GM18907 (cell line): ENCODE data around the gene LIN28A.
"Not testable (repeated sequence)": the region's sequence is repeated elsewhere in the genome, so short reads cannot be mapped to it uniquely, and the experiment has no call there.

Experiments
- ATAC-seq: cut with Tn5 transposase; IDR thresholded peaks from one replicate; pipeline ENCODE4 v1.9.1; 2021; ENCODE audit warnings: mild to moderate bottlenecking, moderate library complexity; ENCODE audit not compliant: unreplicated experiment

The LIN28A gene, protein sequence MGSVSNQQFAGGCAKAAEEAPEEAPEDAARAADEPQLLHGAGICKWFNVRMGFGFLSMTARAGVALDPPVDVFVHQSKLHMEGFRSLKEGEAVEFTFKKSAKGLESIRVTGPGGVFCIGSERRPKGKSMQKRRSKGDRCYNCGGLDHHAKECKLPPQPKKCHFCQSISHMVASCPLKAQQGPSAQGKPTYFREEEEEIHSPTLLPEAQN

DNA sequence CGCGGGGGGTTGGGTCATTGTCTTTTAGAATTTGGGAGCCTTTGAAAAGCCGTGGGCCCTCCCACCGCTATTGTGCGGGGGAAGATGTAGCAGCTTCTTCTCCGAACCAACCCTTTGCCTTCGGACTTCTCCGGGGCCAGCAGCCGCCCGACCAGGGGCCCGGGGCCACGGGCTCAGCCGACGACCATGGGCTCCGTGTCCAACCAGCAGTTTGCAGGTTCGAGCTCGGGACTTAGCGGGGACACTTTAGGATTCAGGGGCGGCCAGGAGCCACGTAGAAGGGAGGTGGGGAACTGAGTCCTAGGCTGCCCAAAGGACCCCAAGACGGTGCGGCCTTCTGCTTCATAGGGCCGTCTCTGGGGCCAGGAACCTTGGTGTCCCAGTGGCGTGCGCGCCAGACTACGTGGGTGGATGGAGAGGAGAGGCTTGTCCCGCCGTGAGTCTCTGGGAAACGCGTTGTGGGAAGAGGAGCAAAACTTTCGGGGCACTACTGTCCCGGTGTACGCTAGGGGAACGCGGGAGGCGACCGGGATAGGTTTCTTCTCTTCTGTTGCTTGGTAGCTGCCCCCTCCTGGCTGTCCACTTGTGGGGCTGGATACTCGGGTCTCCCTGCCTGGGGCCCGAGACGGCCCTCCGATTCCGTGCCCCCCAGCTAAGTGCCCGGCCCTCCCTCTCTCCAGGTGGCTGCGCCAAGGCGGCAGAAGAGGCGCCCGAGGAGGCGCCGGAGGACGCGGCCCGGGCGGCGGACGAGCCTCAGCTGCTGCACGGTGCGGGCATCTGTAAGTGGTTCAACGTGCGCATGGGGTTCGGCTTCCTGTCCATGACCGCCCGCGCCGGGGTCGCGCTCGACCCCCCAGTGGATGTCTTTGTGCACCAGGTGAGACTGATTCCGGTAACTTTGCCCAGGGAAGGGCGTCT lies at the start of gene LIN28A:
Gene LIN28A (plus strand): TSS at position 112 of the 918 bp plus-strand sequence. CDS start 75 bp downstream, at position 187.
- no peak for ATAC-seq

DNA sequence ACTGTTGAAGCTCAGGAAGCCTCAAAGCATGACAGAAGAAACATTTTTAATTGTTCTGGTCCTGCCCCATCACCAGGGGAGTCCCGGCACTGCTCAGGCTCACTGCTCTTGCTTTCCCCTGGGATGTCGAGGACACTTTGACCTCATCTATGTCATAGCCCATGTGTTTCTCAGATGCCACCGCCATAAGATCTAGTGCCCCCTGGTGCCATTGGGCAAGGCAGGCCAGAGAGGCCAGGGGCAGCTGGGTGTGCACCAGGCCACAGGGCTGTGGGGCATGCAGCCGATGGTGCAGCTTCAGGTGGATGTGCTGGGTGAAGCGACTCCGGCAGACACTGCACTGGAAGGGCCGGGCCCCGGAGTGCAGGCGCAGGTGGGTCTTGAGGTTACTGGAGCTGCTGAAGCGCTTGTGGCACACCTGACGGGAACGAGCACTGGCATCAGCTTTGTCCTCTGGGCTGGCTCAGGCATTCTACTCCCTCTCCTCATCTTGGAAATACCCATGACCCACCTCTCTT lies 49.0 kb upstream of the LIN28A start:
- ATAC-seq: no peak

DNA sequence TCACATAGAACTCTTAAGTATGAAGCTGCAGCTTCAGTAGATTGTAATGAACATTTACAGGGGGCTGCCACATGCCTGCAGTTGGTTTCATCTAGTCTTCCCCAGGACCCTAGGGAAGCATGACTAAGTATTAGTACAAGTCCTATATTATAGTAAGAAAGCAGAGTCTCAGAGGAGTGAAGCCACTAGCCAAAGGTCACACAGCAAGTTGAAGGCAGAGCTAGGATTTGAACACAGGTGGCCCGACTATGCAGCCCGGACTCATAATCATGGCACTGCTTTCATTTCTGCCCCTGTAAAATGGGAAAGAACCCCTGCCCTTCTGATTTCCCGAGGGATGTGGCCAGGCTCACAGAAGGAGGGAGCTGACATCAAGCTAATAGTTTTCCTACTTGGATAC lies 48.3 kb upstream of the LIN28A start:
- ATAC-seq: no peak

DNA sequence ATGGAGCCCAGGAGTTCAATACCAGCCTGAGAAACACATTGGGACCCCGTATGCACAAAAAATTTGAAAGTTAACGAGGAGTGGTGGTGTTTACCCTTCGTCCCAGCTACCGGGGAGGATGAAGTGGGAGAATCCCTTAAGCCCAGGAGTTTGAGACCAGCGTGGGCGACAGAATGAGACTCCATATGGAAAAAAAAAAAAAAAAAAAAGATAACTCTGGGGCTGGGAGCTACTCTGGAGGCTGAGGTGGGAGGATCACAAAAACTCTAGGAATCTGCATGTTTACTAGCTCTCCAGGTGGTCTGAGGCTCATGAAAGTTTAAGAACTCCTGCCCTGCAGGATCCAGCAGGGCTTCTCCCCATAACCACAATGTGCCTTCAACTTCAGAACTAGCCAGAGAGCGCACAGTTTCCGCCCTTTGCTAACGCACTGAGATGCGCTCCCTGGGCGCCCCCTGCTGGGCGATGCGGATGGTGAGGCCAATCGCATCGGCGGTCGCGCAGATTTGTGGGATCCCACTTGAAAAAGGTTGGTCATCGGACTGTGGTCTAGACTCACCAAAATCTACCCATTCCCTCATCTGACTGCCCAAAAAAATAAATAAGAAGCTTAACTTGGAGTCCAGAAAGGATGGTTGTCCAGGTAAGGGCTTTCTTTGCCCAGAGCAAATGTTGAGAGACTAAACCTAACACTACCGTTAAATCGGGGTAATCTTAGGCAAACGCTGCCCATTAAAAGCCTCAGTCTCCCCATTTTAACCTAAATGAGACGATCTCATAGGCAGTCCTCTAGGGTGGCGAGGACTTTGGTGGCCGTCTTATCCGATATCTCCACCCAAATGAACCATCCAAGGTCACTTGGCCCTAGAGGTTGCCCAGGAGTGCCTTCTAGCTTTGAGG lies 46.8 kb upstream of the LIN28A start:
- no peak for ATAC-seq

DNA sequence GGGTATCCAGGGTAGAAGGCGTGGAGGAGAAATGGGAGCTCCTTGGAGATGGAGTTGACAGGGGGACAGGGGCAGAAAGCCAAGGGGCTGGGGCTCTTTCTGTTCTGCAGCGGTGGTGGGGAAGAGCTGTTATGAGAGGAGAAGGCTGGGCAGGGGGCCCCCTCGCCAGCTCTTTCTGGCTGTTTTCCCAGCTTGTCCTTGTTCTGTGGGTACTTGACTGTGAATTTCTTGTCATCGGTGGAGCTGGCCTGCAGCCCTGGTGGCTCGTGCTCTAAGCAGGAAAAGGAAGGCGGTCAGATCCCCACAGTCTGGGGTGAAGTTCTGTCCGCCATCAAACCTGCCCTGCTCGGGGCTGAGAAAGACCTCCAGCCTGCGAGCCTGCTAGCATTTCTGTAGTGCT lies 45.7 kb upstream of the LIN28A start:
- ATAC-seq: no peak

DNA sequence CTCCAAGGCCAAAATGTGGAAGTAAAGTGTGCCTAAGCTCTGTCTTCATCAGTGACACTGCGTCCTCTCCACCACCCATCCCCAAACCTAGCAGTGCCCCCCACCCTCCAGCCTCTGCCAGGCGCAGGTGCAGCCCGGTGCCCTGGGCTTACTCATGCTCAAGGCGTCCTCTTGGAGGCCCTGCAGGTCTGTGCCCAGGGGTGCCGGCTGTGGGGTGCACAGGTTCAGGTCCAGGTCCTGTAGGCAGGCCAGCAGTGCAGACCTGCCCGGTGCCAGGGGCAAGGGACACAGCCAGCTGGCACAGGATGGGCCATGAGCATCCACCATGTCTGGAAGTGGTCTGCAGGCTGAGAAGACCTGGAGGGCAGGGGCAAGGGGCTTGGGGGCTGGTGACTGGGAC lies 43.2 kb upstream of the LIN28A start:
- ATAC-seq: no peak

DNA sequence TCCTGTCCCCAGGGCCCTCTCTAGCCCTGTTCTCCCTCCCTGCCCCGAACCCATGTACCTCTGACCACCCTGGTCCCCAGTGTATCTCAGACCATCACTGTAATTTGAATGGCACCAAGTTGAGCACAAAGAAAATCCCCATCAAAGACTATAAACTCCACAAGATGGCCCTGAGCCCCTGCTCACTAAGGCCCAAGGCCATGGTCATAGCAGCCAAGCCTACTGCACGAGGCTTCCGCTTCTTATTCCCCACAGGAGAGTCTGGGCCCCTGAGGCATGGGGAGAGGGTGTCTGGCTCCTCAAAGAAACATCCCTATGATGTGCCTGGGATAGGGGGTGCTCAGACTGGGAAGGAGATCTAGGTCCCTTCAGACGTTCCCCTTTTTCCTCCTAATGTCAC lies 42.6 kb upstream of the LIN28A start:
- no peak for ATAC-seq

DNA sequence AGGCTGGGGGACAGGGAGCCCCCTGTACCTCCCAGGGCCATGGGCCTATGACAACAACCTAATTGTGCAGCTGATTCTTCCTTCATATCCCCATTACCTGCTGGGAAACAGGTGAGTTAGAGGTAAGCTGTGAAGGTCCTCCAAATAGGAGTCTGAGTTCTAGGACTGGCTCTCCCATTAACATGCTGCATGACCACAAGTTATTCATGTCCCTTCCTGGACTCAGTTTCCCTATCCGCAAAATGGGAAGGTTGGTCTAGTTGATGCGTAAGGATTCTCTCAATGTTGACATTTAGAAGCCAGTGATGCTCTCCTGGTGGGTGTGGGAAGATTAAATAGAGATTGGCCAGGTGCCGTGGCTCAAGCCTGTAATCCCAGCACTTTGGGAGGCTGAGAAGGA lies 42.1 kb upstream of the LIN28A start:
- ATAC-seq: no peak

DNA sequence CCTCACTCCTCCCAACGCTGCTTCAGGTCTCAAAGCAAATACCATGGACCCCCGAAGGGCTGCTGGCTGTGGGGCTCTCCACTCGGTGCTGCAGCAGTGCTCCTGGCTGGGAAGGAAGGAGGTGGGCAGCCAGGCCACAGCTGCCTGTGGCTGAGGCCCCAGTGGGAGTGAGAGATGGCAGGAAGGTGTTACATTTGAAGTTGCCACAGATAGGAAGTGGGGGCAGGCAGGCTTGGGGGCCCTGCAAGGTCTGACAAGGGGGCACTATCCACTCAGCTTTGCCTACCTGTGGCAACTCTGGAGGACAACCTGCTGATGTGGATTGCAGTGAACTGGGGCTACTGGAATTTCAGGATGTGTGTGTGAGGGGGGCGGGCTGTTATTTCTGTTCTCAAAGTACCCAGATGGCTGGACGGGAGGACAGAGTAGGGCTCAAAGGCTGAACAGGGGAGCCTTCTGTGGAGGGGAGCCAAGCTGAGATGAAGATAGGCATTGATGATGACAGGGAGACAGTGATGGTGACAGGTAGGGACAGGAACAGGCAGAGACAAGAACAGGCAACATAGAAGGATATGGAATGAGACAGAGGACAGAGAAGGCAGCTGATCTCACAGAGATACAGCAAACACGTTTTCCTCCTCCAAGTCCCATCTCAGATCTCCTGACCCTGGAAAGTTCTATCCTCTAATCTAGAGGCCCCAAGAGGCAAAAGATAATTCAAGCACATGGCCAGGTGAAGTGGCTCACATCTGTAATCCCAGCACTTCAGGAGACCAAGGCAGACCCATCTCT lies 39.8 kb upstream of the LIN28A start:
- no peak for ATAC-seq

DNA sequence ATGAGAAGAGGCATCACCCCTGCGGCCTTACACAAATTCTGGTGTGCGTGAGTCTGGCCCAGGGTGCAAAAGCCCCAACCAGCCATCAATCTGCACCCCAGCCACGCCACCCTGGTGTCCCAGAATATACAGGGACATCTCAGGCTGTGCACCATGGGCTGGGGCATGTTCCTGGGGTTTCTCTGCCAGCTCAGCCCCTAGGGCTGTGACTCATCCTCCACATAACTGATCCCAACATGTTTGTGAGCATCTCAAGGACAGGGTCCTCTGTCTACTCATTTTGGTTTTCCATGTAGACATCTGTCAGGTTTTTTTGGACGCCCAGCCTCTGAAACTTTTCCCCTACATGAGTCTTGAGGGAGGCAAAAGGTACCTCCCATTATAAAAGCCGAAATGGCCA lies 38.6 kb upstream of the LIN28A start:
- ATAC-seq: no peak

DNA sequence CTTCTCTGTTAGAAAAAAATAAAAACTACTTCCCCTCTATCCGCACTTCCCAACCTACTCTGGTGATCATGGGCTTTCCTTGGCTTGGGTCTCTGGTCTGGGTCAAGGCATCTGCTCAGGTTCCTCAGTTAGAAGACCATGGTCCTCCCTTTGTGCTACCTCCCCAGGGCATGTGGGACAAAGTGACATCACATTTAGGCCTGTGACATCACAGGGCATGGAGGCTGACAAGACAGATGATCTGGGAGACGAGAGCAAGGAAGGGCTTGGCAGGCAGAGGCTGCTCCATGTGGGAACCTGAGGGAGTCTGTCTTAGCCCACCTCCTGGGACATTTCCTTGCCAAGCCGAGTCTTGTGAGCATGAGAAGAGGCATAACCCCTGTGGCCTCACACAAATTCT lies 38.0 kb upstream of the LIN28A start, which contains the start of gene ZNF683:
Gene ZNF683 (minus strand): TSS at position 140 of the 400 bp plus-strand sequence. CDS start 4,179 bp downstream, outside the sequence.
- not testable (repeated sequence) for ATAC-seq

DNA sequence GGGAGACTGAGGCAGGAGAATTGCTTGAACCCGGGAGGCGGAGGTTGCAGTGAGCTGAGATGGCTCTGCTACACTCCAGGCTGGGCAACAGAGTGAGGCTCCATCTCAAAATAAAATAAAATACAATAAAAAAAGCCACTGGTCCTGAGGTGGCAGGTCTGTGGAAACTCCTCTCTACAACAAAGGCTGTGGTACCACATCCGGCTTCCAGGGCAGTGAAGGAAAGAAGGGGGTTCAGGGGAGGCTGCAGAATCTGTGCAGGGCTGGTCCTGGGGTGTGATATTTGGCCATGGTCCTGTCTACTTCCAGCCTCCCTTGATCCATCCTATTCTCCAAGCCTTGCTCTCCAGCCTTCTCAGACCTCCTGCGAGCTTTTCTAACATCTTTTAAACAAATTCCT lies 37.3 kb upstream of the LIN28A start:
- ATAC-seq: no peak

DNA sequence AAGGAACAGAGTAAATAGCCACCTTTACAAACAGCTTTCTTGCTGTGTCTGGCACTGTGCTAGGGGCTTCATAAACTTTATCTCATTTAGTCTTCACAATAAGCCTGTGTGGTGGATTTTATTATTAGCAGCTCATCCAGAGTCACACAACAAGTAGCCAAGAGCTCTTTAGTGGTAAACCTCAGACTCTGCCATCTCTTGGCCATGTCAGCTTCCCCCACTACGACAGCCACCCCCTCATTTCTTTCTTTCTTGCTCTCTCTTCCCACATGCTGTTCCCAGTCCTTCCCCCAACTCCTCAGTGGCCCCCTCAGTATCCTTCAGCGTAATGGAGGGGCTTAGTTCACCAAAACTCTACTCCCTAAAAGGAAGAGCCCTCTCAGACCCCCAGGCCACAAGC lies 36.8 kb upstream of the LIN28A start:
- ATAC-seq: no peak

DNA sequence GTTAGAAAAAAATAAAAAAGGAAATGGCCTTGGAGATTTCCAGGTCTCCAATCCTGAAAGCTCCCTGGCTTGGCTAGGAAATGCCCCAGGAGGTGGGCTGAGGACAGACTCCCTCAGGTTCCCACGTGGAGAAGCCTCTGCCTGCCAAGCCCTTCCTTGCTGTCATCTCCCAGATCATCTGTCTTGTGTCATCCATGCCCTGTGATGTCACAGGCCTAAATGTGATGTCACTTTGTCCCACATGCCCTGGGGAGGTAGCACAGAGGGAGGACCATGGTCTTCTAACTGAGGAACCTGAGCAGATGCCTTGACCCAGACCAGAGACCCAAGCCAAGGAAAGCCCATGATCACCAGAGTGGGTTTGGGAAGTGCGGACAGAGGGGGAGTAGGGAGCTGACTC lies 36.3 kb upstream of the LIN28A start:
- ATAC-seq: not testable (repeated sequence)

DNA sequence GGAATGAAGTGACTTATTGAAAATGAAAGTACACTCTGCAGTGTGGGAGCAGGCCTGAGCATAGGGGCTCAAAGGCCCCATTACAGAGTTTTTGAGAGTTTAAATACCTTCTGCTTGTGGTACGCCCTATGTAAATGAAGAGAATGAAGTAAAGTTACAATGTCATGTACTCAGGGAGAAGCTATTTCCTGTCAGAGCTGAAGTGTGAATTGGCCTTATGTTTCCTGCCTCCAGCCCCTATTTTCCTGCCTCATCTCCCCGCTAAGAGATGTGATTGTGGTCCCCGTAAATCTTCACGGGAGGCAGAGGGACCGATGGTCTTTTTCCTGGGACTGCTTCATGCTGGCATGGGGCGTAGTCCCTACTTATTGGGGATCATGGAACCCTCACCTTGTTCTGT lies 35.5 kb upstream of the LIN28A start:
- no peak for ATAC-seq

DNA sequence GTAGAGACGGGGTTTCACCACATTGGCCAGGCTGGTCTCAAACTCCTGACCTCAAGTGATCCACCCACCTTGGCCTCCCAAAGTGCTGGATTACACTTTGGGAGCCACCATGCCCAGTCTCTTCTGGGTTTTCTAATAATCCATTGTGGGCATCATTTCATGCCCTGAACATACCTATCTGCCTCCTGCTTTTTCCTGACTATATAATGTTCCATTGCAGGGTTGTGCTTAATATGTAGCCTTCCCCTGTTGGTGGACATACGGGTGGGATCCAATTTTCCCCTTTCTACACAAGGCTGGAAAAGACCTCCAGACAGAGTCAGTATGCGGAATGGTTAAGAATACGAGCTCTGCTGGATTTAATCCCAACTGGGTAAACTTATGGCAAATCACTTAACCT lies 34.6 kb upstream of the LIN28A start:
- ATAC-seq: no peak

DNA sequence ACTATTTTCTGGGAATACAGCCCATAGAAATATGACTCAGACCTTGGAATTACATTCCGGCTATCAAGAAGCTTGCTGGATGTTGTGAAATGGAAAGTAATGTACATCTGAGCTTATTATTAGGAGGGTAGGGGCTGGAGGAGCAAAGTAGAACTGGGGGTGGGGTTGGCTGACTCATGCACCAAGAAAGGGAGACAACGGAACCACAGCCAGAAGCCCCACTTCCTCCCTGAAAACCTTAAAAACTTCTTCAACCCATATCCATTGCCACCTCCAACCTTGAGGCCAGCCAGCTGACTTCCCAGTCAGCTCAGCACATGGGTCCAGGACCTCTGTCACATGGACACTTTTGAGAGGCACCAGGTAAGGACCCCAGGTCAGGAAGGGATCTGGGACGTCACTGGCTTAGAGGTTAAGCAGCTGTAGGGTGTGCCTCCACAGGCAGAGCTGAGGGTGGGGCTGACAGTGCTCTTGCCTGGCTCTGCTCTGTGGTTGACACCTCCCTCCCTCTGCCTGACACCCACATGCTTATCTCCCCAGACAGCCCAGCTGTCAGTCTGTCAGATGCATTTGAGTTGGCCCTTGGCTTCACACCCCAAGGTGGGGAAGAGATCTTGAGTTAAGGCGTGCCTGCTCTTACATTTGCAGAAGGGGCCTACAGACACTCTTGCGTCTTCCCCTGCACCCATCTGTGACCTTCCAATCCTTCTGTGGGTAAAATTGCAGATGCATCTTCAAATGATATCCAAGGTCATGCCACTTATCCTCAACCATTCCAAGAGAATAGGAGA lies 32.3 kb upstream of the LIN28A start:
- peak; percentile 71 for ATAC-seq

DNA sequence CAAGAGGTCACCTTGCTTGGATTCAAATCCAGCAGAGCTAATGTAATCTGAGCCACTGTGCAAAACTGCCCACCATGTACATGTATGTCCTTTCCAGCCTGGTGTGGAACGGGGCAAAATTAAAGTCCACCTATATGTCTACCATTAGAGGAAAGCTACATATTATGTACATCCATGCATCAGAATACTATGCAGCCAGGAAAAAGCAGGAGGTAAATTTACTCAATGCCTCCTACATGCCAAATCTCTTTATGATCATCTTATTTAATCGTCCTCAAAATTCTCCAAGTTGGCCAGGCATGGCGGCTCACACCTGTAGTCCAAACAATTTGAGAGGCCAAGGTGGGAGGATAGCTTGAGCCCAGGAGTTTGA lies 31.8 kb upstream of the LIN28A start:
- ATAC-seq: no peak

DNA sequence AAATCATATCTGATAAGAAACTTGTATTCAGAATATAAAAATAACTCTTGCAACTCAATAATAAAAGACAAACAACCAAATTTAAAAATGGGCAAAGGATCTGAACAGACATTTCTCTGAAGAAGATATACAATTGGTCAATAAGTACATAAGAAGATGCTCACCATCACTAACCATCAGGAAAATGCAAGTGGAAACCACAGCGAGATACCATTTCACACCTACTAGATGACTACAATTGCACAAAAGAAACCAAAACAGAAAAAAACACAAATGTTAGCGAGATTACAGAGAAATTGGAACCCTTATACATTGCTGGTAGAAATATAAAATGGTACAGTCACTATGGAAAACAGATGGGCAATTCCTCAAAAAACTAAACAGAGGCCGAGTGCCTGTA lies 26.5 kb upstream of the LIN28A start:
- ATAC-seq: no peak
